Neural cell (in vitro differentiated cells): ENCODE measurements around the gene PTGDR2. TPM values are rescaled to one million over a fixed set of nuclear protein-coding genes. Genes with fewer than 3 reads are reported as not detected.

ENCODE experiments used
- H2AFZ ChIP-seq: fragments of 200-600, 300-800 bp; sonication (generic), shearing (Covaris generic); 2 replicates; pipeline ENCODE4 v1.6.0; 2014; ENCODE audit warnings: low read depth, mild to moderate bottlenecking, antibody characterized with exemption, low read length, moderate library complexity
- H3F3A ChIP-seq: fragments of 200-600 bp; shearing (Covaris generic); 2 replicates; pipeline ENCODE4 v1.6.1; 2016; ENCODE audit warnings: mild to moderate bottlenecking, moderate library complexity, mixed read lengths, antibody characterized with exemption, low read length; ENCODE audit not compliant: insufficient read depth, poor library complexity, severe bottlenecking
- H3K27ac ChIP-seq: fragments of 200-600, 300-800 bp; sonication (generic), shearing (Covaris generic); 2 replicates; pipeline ENCODE4 v1.5.1; 2014; ENCODE audit warnings: mild to moderate bottlenecking, low read length, moderate library complexity
- H3K27me3 ChIP-seq: fragments of 300-800, 200-600 bp; sonication (generic), shearing (Covaris generic); 2 replicates; pipeline ENCODE4 v1.6.0; 2014; ENCODE audit warnings: mild to moderate bottlenecking, low read depth, low read length, moderate library complexity; ENCODE audit not compliant: insufficient read depth
- H3K36me3 ChIP-seq: fragments of 300-800, 200-600 bp; sonication (generic), shearing (Covaris generic); 2 replicates; pipeline ENCODE4 v1.5.1; 2014; ENCODE audit warnings: mild to moderate bottlenecking, antibody characterized with exemption, low read length, moderate library complexity; ENCODE audit not compliant: insufficient read depth
- H3K4me2 ChIP-seq: fragments of 300-800, 200-600 bp; sonication (generic), shearing (Covaris generic); 2 replicates; pipeline ENCODE4 v1.6.0; 2014; ENCODE audit warnings: mild to moderate bottlenecking, low read length
- H3K4me3 ChIP-seq: fragments of 300-800, 200-600 bp; sonication (generic), shearing (Covaris generic); 2 replicates; pipeline ENCODE4 v1.5.1; 2014; ENCODE audit warnings: mild to moderate bottlenecking, low read length, moderate library complexity
- H3K79me2 ChIP-seq: fragments of 200-600 bp; shearing (Covaris generic); replicated peaks from 2 replicates; pipeline ENCODE4 v1.6.0; 2014; ENCODE audit warnings: mild to moderate bottlenecking, low read length, moderate library complexity; ENCODE audit not compliant: insufficient read depth
- H3K9ac ChIP-seq: fragments of 300-800, 200-600 bp; sonication (generic), shearing (Covaris generic); 2 replicates; pipeline ENCODE4 v1.6.1; 2016; ENCODE audit warnings: mild to moderate bottlenecking, low read length, mixed read lengths
- H3K9me2 ChIP-seq: fragments of 200-600 bp; shearing (Covaris generic); 2 replicates; pipeline ENCODE4 v1.6.1; 2016; ENCODE audit warnings: mild to moderate bottlenecking, low read length, mixed read lengths; ENCODE audit not compliant: insufficient read depth
- H3K9me3 ChIP-seq: fragments of 200-600, 300-800 bp; sonication (generic), shearing (Covaris generic); 2 replicates; pipeline ENCODE4 v1.6.1; 2016; ENCODE audit warnings: mild to moderate bottlenecking, mixed run types, low read length, moderate library complexity, mixed read lengths
- H4K20me1 ChIP-seq: fragments of 200-600 bp; shearing (Covaris generic); 2 replicates; pipeline ENCODE4 v1.6.1; 2016; ENCODE audit warnings: mild to moderate bottlenecking, mixed run types; ENCODE audit not compliant: insufficient read depth
- EP300 ChIP-seq: fragments of 450-650 bp; conservative IDR thresholded peaks from 2 replicates; pipeline ENCODE4 v1.6.1; 2014; ENCODE audit warnings: antibody characterized with exemption, mild to moderate bottlenecking, moderate library complexity; ENCODE audit not compliant: poor library complexity, severe bottlenecking
- EZH2 ChIP-seq: fragments of 200-600, 300-800 bp; shearing (Covaris generic), sonication (generic); IDR thresholded peaks from 2 replicates; pipeline ENCODE4 v1.6.1; 2014; ENCODE audit warnings: antibody characterized with exemption, low read length, borderline replicate concordance, mild to moderate bottlenecking; ENCODE audit not compliant: insufficient read depth, poor library complexity, severe bottlenecking
- MXI1 ChIP-seq: fragments of 450-650 bp; conservative IDR thresholded peaks from 2 replicates; pipeline ENCODE4 v1.6.1; 2014; ENCODE audit warnings: antibody characterized with exemption, mild to moderate bottlenecking; ENCODE audit not compliant: poor library complexity, severe bottlenecking
- POLR2AphosphoS5 ChIP-seq: IDR thresholded peaks from 2 replicates; pipeline ENCODE4 v1.6.1; 2012
- RAD21 ChIP-seq: fragments of 450-650 bp; conservative IDR thresholded peaks from 2 replicates; pipeline ENCODE4 v1.6.1; 2014; ENCODE audit warnings: antibody characterized with exemption, mild to moderate bottlenecking, moderate library complexity
- SMC3 ChIP-seq: fragments of 450-650 bp; conservative IDR thresholded peaks from 2 replicates; pipeline ENCODE4 v1.6.1; 2014; ENCODE audit warnings: antibody characterized with exemption, mild to moderate bottlenecking, moderate library complexity; ENCODE audit not compliant: poor library complexity
- TAF1 ChIP-seq: IDR thresholded peaks from 2 replicates; pipeline ENCODE4 v1.6.1; 2012; ENCODE audit warnings: low read depth
- polyA plus RNA-seq: library from polyadenylated mRNA; depleted of rRNA; stranded (reverse); fragments of >200 nt; gene quantifications from 2 replicates; pipeline ENCODE4 v1.2.3, GENCODE V29; 2014
- TF ChIP-seq, protein P1 (sequence below): fragments of 450-650 bp; IDR thresholded peaks from 2 replicates; pipeline ENCODE4 v1.5.1; 2014; ENCODE audit warnings: antibody characterized with exemption, mild to moderate bottlenecking, moderate library complexity; ENCODE audit not compliant: poor library complexity, severe bottlenecking
- TF ChIP-seq, protein P2 (sequence below): IDR thresholded peaks from 2 replicates; pipeline ENCODE4 v1.6.1; 2012; ENCODE audit warnings: borderline replicate concordance

Gene PTGDR2
- polyA plus RNA-seq, 1 donor from 2014 or later, result 0.51 TPM

DNA sequence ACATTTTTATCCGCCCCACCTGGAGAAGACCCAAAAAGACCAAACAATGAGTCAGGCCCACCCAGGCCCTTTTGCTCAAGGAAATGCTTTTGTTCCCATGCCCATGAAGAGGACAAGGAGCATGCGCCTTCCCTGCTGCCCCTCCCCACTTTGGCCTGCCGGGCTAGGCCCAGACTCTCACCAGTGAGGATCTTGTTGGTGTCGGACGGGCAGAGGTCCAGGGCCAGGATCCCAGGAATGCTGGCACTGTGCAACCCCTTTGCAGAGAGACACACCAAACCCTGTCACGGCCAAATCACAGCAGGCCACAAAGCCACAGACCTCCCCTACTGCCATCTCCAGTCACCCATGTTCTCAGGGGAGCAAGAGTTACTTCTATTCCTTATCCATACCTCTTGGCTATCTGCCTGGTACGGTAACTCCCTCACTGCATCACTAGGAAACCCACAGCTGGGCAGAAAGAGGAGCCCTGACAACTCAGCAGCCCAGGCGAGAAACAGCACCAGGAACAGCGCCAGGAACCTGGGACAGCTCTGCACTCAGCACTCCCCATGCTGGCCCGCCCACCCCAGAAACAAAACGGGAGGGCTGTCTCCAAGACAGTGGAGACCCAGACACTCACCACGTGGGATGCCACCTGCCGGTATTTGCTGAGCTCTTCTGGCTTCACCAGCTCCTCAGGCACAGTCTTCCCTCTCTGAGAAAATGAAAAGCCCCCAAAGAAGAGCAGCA lies 45.1 kb upstream of the PTGDR2 start:
- TF ChIP-seq RAD21, result no peak
- TF ChIP-seq TAF1, result no peak
- no peak for TF ChIP-seq EZH2
- TF ChIP-seq MXI1, result no peak
- TF ChIP-seq, protein P1, sequence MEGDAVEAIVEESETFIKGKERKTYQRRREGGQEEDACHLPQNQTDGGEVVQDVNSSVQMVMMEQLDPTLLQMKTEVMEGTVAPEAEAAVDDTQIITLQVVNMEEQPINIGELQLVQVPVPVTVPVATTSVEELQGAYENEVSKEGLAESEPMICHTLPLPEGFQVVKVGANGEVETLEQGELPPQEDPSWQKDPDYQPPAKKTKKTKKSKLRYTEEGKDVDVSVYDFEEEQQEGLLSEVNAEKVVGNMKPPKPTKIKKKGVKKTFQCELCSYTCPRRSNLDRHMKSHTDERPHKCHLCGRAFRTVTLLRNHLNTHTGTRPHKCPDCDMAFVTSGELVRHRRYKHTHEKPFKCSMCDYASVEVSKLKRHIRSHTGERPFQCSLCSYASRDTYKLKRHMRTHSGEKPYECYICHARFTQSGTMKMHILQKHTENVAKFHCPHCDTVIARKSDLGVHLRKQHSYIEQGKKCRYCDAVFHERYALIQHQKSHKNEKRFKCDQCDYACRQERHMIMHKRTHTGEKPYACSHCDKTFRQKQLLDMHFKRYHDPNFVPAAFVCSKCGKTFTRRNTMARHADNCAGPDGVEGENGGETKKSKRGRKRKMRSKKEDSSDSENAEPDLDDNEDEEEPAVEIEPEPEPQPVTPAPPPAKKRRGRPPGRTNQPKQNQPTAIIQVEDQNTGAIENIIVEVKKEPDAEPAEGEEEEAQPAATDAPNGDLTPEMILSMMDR, result no peak
- TF ChIP-seq SMC3, result no peak
- TF ChIP-seq, protein P2, sequence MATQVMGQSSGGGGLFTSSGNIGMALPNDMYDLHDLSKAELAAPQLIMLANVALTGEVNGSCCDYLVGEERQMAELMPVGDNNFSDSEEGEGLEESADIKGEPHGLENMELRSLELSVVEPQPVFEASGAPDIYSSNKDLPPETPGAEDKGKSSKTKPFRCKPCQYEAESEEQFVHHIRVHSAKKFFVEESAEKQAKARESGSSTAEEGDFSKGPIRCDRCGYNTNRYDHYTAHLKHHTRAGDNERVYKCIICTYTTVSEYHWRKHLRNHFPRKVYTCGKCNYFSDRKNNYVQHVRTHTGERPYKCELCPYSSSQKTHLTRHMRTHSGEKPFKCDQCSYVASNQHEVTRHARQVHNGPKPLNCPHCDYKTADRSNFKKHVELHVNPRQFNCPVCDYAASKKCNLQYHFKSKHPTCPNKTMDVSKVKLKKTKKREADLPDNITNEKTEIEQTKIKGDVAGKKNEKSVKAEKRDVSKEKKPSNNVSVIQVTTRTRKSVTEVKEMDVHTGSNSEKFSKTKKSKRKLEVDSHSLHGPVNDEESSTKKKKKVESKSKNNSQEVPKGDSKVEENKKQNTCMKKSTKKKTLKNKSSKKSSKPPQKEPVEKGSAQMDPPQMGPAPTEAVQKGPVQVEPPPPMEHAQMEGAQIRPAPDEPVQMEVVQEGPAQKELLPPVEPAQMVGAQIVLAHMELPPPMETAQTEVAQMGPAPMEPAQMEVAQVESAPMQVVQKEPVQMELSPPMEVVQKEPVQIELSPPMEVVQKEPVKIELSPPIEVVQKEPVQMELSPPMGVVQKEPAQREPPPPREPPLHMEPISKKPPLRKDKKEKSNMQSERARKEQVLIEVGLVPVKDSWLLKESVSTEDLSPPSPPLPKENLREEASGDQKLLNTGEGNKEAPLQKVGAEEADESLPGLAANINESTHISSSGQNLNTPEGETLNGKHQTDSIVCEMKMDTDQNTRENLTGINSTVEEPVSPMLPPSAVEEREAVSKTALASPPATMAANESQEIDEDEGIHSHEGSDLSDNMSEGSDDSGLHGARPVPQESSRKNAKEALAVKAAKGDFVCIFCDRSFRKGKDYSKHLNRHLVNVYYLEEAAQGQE, result no peak
- no peak for TF ChIP-seq EP300
- no peaks in the 10 kb centered on the region for H4K20me1 ChIP-seq
- no peaks in the 10 kb centered on the region for H3K9me2 ChIP-seq
- no peak overlapping the region for H2AFZ ChIP-seq
- no peak overlapping the region for H3K9ac ChIP-seq
- H3K9me3 ChIP-seq, result no peaks in the 10 kb centered on the region
- peaks cover 26% of the 10 kb centered on the region for H3K79me2 ChIP-seq
- no peak overlapping the region for H3K4me2 ChIP-seq
- no peak overlapping the region for H3K4me3 ChIP-seq
- H3K27ac ChIP-seq, result no peak overlapping the region
- no peaks in the 10 kb centered on the region for H3F3A ChIP-seq
- no peaks in the 10 kb centered on the region for H3K27me3 ChIP-seq
- peaks cover 8% of the 10 kb centered on the region for H3K36me3 ChIP-seq

GRCh38 chr11:60899977-60900376 lies 44.2 kb upstream of the PTGDR2 start:
- no peaks in the 10 kb centered on the region for H3F3A ChIP-seq
- peaks cover 8% of the 10 kb centered on the region for H3K36me3 ChIP-seq
- H3K9ac ChIP-seq, result no peak overlapping the region
- no peaks in the 10 kb centered on the region for H3K27me3 ChIP-seq
- H3K4me2 ChIP-seq, result no peak overlapping the region
- TF ChIP-seq, protein P1, result no peak
- TF ChIP-seq POLR2AphosphoS5 (no peak), SMC3 (no peak), MXI1 (no peak), EZH2 (no peak), EP300 (no peak), RAD21 (no peak), TAF1 (no peak)
- TF ChIP-seq, protein P2, result no peak
- H3K9me3 ChIP-seq, result no peaks in the 10 kb centered on the region
- no peak overlapping the region for H2AFZ ChIP-seq
- no peak overlapping the region for H3K4me3 ChIP-seq
- no peak overlapping the region for H3K27ac ChIP-seq
- H3K79me2 ChIP-seq, result peaks cover 18% of the 10 kb centered on the region
- no peaks in the 10 kb centered on the region for H3K9me2 ChIP-seq
- H4K20me1 ChIP-seq, result no peaks in the 10 kb centered on the region
